OCI-LY3 (cell line): ENCODE results near the gene KCNAB1.

ENCODE experiments used
- H2AFZ ChIP-seq: fragments of 200-600, 300-600 bp; shearing (Covaris generic); 2 replicates; pipeline ENCODE4 v1.6.0; 2014; ENCODE audit warnings: antibody characterized with exemption, low read depth, low read length
- H3K27ac ChIP-seq: fragments of 200-600, 300-600 bp; sonication (generic); 2 replicates; pipeline ENCODE4 v1.5.1; 2014; ENCODE audit warnings: mild to moderate bottlenecking, low read length, moderate library complexity, mixed read lengths
- H3K27me3 ChIP-seq: fragments of 200-600, 300-600 bp; sonication (generic); 2 replicates; pipeline ENCODE4 v1.6.1; 2014; ENCODE audit warnings: low read depth, low read length, mixed read lengths
- H3K36me3 ChIP-seq: fragments of 200-600, 300-600 bp; sonication (generic); replicated peaks from 2 replicates; pipeline ENCODE3; 2014; ENCODE audit warnings: low read depth, low read length, mixed read lengths
- H3K4me1 ChIP-seq: fragments of 300-600, 200-600 bp; sonication (generic); 2 replicates; pipeline ENCODE4 v1.6.1; 2014; ENCODE audit warnings: low read length, mixed read lengths
- H3K4me2 ChIP-seq: fragments of 200-600, 300-600 bp; sonication (generic); 2 replicates; pipeline ENCODE4 v1.6.1; 2014; ENCODE audit warnings: low read length, mixed read lengths
- H3K4me3 ChIP-seq: fragments of 300-600, 200-600 bp; sonication (generic); 2 replicates; pipeline ENCODE4 v1.5.1; 2014; ENCODE audit warnings: antibody characterized with exemption, mild to moderate bottlenecking, low read length, moderate library complexity
- H3K79me2 ChIP-seq: fragments of 300-600, 200-600 bp; shearing (Covaris generic); 2 replicates; pipeline ENCODE4 v1.6.1; 2014; ENCODE audit warnings: mild to moderate bottlenecking, low read length, mixed read lengths
- H3K9ac ChIP-seq: fragments of 300-600, 200-600 bp; shearing (Covaris generic); 2 replicates; pipeline ENCODE4 v1.6.0; 2014; ENCODE audit warnings: mild to moderate bottlenecking, low read length, moderate library complexity
- H3K9me3 ChIP-seq: fragments of 200-600, 300-600 bp; shearing (Covaris generic); 2 replicates; pipeline ENCODE4 v1.6.1; 2014; ENCODE audit warnings: low read length, mixed read lengths; ENCODE audit not compliant: insufficient read depth
- H4K20me1 ChIP-seq: fragments of 200-600, 300-600 bp; sonication (generic); 2 replicates; pipeline ENCODE4 v1.6.1; 2016; ENCODE audit warnings: low read length, mixed read lengths; ENCODE audit not compliant: insufficient read depth
- EZH2phosphoT487 ChIP-seq: fragments of 200-600 bp; shearing (Covaris generic); IDR thresholded peaks from 2 replicates; pipeline ENCODE4 v1.6.1; 2018; ENCODE audit warnings: antibody characterized with exemption, mixed run types, low read depth
- TF ChIP-seq, protein P1 (sequence below): fragments of 200-600, 300-600 bp; sonication (generic); IDR thresholded peaks from 2 replicates; pipeline ENCODE4 v1.5.1; 2014; ENCODE audit warnings: antibody characterized with exemption, low read length, low read depth

Gene KCNAB1

GRCh38 chr3:156583469-156583868 lies 463.1 kb downstream of the KCNAB1 start:
- Histone ChIP-seq H3K9ac (no peak overlapping the region), H3K4me3 (no peak overlapping the region), H3K36me3 (no peaks in the 10 kb centered on the region), H3K27ac (no peak overlapping the region), H3K79me2 (no peaks in the 10 kb centered on the region), H3K4me1 (peaks cover 17% of the 10 kb centered on the region), H3K4me2 (no peak overlapping the region), H3K27me3 (no peaks in the 10 kb centered on the region), H4K20me1 (no peaks in the 10 kb centered on the region), H2AFZ (no peak overlapping the region), H3K9me3 (no peaks in the 10 kb centered on the region)
- TF ChIP-seq EZH2phosphoT487 = no peak

GRCh38 chr3:156586905-156587759 lies 466.8 kb downstream of the KCNAB1 start:
- H3K36me3 ChIP-seq = no peaks in the 10 kb centered on the region
- no peak overlapping the region for H3K9ac ChIP-seq
- no peak for TF ChIP-seq EZH2phosphoT487
- TF ChIP-seq, protein P1, sequence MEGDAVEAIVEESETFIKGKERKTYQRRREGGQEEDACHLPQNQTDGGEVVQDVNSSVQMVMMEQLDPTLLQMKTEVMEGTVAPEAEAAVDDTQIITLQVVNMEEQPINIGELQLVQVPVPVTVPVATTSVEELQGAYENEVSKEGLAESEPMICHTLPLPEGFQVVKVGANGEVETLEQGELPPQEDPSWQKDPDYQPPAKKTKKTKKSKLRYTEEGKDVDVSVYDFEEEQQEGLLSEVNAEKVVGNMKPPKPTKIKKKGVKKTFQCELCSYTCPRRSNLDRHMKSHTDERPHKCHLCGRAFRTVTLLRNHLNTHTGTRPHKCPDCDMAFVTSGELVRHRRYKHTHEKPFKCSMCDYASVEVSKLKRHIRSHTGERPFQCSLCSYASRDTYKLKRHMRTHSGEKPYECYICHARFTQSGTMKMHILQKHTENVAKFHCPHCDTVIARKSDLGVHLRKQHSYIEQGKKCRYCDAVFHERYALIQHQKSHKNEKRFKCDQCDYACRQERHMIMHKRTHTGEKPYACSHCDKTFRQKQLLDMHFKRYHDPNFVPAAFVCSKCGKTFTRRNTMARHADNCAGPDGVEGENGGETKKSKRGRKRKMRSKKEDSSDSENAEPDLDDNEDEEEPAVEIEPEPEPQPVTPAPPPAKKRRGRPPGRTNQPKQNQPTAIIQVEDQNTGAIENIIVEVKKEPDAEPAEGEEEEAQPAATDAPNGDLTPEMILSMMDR = no peak
- H2AFZ ChIP-seq = no peak overlapping the region
- H3K27ac ChIP-seq = no peak overlapping the region; the same call in 1 of the 2 replicates
- no peak overlapping the region for H3K4me3 ChIP-seq
- peaks cover 14% of the 10 kb centered on the region for H3K4me1 ChIP-seq
- H3K9me3 ChIP-seq = no peaks in the 10 kb centered on the region
- no peaks in the 10 kb centered on the region for H3K79me2 ChIP-seq
- H3K4me2 ChIP-seq = no peak overlapping the region
- H4K20me1 ChIP-seq = no peaks in the 10 kb centered on the region
- no peaks in the 10 kb centered on the region for H3K27me3 ChIP-seq

- TF ChIP-seq EZH2phosphoT487 = no peak
- TF ChIP-seq, protein P1 = no peak
- Histone ChIP-seq H2AFZ (no peak overlapping the region), H3K79me2 (no peaks in the 10 kb centered on the region), H3K4me1 (peaks cover 14% of the 10 kb centered on the region), H4K20me1 (no peaks in the 10 kb centered on the region), H3K9ac (no peak overlapping the region), H3K27ac (no peak overlapping the region), H3K4me3 (no peak overlapping the region), H3K27me3 (no peaks in the 10 kb centered on the region), H3K36me3 (no peaks in the 10 kb centered on the region), H3K9me3 (no peaks in the 10 kb centered on the region), H3K4me2 (no peak overlapping the region)
Measured at GRCh38 chr3:156587760-156588069, 467.3 kb downstream of the KCNAB1 start.
